ENCODE results near the gene SLC43A1. TPM values are rescaled to one million over a fixed set of nuclear protein-coding genes. Genes with fewer than 3 reads are reported as not detected.

The SLC43A1 gene
- total and polyA plus RNA-seq, 2 experiments from 2014 or later = 19.6 to 49.7 TPM

DNA sequence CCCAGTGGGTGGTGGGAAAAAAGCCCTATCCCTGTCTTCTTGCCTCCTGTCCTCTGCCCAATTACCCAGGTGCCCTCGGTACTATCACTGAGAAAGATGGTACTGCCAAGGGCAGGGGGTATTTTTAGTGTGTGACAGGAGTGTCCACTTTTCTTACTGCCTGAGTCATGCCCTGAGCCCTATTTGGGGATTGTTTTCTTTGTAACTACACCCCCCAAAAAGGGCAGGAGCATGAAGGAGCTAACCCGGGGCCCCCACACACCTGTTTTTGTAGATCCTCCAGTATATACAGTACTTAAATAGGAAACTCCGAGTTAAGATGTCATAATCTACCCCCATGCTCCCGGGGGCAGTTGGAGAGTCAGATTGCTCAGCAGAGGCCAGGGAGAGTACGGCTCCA is 25.7 kb upstream of the SLC43A1 start (continued):
- TF ChIP-seq, protein P1, sequence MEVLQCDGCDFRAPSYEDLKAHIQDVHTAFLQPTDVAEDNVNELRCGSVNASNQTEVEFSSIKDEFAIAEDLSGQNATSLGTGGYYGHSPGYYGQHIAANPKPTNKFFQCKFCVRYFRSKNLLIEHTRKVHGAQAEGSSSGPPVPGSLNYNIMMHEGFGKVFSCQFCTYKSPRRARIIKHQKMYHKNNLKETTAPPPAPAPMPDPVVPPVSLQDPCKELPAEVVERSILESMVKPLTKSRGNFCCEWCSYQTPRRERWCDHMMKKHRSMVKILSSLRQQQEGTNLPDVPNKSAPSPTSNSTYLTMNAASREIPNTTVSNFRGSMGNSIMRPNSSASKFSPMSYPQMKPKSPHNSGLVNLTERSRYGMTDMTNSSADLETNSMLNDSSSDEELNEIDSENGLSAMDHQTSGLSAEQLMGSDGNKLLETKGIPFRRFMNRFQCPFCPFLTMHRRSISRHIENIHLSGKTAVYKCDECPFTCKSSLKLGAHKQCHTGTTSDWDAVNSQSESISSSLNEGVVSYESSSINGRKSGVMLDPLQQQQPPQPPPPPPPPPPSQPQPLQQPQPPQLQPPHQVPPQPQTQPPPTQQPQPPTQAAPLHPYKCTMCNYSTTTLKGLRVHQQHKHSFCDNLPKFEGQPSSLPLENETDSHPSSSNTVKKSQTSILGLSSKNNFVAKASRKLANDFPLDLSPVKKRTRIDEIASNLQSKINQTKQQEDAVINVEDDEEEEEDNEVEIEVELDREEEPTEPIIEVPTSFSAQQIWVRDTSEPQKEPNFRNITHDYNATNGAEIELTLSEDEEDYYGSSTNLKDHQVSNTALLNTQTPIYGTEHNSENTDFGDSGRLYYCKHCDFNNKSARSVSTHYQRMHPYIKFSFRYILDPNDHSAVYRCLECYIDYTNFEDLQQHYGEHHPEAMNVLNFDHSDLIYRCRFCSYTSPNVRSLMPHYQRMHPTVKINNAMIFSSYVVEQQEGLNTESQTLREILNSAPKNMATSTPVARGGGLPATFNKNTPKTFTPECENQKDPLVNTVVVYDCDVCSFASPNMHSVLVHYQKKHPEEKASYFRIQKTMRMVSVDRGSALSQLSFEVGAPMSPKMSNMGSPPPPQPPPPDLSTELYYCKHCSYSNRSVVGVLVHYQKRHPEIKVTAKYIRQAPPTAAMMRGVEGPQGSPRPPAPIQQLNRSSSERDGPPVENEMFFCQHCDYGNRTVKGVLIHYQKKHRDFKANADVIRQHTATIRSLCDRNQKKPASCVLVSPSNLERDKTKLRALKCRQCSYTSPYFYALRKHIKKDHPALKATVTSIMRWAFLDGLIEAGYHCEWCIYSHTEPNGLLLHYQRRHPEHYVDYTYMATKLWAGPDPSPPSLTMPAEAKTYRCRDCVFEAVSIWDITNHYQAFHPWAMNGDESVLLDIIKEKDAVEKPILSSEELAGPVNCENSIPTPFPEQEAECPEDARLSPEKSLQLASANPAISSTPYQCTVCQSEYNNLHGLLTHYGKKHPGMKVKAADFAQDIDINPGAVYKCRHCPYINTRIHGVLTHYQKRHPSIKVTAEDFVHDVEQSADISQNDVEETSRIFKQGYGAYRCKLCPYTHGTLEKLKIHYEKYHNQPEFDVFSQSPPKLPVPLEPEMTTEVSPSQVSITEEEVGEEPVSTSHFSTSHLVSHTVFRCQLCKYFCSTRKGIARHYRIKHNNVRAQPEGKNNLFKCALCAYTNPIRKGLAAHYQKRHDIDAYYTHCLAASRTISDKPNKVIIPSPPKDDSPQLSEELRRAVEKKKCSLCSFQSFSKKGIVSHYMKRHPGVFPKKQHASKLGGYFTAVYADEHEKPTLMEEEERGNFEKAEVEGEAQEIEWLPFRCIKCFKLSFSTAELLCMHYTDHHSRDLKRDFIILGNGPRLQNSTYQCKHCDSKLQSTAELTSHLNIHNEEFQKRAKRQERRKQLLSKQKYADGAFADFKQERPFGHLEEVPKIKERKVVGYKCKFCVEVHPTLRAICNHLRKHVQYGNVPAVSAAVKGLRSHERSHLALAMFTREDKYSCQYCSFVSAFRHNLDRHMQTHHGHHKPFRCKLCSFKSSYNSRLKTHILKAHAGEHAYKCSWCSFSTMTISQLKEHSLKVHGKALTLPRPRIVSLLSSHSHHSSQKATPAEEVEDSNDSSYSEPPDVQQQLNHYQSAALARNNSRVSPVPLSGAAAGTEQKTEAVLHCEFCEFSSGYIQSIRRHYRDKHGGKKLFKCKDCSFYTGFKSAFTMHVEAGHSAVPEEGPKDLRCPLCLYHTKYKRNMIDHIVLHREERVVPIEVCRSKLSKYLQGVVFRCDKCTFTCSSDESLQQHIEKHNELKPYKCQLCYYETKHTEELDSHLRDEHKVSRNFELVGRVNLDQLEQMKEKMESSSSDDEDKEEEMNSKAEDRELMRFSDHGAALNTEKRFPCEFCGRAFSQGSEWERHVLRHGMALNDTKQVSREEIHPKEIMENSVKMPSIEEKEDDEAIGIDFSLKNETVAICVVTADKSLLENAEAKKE (CRISPR knock-in tag; IDR thresholded peaks at IDR 0.05) = no peak
- no peak for TF ChIP-seq EZH2phosphoT487 (IDR thresholded peaks at IDR 0.05; ENCODE audit: unreplicated experiment)
- no peak for TF ChIP-seq NANOG (IDR thresholded peaks at IDR 0.05; ENCODE audit: borderline replicate concordance)
- TF ChIP-seq, protein P2, sequence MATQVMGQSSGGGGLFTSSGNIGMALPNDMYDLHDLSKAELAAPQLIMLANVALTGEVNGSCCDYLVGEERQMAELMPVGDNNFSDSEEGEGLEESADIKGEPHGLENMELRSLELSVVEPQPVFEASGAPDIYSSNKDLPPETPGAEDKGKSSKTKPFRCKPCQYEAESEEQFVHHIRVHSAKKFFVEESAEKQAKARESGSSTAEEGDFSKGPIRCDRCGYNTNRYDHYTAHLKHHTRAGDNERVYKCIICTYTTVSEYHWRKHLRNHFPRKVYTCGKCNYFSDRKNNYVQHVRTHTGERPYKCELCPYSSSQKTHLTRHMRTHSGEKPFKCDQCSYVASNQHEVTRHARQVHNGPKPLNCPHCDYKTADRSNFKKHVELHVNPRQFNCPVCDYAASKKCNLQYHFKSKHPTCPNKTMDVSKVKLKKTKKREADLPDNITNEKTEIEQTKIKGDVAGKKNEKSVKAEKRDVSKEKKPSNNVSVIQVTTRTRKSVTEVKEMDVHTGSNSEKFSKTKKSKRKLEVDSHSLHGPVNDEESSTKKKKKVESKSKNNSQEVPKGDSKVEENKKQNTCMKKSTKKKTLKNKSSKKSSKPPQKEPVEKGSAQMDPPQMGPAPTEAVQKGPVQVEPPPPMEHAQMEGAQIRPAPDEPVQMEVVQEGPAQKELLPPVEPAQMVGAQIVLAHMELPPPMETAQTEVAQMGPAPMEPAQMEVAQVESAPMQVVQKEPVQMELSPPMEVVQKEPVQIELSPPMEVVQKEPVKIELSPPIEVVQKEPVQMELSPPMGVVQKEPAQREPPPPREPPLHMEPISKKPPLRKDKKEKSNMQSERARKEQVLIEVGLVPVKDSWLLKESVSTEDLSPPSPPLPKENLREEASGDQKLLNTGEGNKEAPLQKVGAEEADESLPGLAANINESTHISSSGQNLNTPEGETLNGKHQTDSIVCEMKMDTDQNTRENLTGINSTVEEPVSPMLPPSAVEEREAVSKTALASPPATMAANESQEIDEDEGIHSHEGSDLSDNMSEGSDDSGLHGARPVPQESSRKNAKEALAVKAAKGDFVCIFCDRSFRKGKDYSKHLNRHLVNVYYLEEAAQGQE (IDR thresholded peaks at IDR 0.05; ENCODE audit: unreplicated experiment) = no peak
- TF ChIP-seq, protein P3, sequence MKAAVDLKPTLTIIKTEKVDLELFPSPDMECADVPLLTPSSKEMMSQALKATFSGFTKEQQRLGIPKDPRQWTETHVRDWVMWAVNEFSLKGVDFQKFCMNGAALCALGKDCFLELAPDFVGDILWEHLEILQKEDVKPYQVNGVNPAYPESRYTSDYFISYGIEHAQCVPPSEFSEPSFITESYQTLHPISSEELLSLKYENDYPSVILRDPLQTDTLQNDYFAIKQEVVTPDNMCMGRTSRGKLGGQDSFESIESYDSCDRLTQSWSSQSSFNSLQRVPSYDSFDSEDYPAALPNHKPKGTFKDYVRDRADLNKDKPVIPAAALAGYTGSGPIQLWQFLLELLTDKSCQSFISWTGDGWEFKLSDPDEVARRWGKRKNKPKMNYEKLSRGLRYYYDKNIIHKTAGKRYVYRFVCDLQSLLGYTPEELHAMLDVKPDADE (IDR thresholded peaks at IDR 0.05) = no peak
- TF ChIP-seq EZH2 (IDR thresholded peaks at IDR 0.05; ENCODE audit: low read depth, unreplicated experiment) = no peak
- TF ChIP-seq ZNF114 (CRISPR knock-in tag; IDR thresholded peaks at IDR 0.05) = no peak
- TF ChIP-seq ZNF331 (CRISPR knock-in tag; IDR thresholded peaks at IDR 0.05; ENCODE audit: low read depth) = no peak
- no peak for TF ChIP-seq POLR2AphosphoS5 (IDR thresholded peaks at IDR 0.05; ENCODE audit: low read depth)
- no peak for TF ChIP-seq CREB1 (CRISPR knock-in tag; IDR thresholded peaks at IDR 0.05; ENCODE audit: low read depth)
- no peak for TF ChIP-seq JUNB (IDR thresholded peaks at IDR 0.05; ENCODE audit: unreplicated experiment)
